Cardiac septum (tissue), 1 donor: ENCODE results near the gene TMEM41A. TPM values are rescaled to one million over a fixed set of nuclear protein-coding genes. Genes with fewer than 3 reads are reported as not detected.

Experiments
- DNase-seq: peaks from one replicate; pipeline ENCODE4 v3.0.0-alpha.2; 2020; ENCODE audit warnings: low spot score
- intact Hi-C: fragments of 100-400 bp; cut with DNase I; formaldehyde crosslinking; loops from one replicate; pipeline ENCODE4 v1.14.0; 2022
- long read RNA-seq: library from polyadenylated mRNA; unstranded; transcript quantifications from one replicate; pipeline ENCODE4 v2.0.0, GENCODE V29; 2021
- total RNA-seq: library from RNA; stranded (reverse); fragmentation: NEBNext Ultra II Directional; extraction: Animal tissue kit (Norgen Biotek cat#: 25700); gene quantifications from one replicate; pipeline ENCODE4 v1.2.1, GENCODE V29; 2021
- donor health status: DM: no; HTN: no; CAD: no.

Gene TMEM41A
- total RNA-seq: 8.0 TPM
- long read RNA-seq, transcript TMEM41A-203 (5 exons, 2,827 nt): major isoform, 14 of 16 reads
- long read RNA-seq, partial matches to known transcripts: 0 of 16 reads
- long read RNA-seq, other reads (novel, unspliced or antisense): 2 of 16 reads

GRCh38 chr3:185498503-185499396, at the start of gene TMEM41A:
Gene TMEM41A (minus strand): TSS chr3:185499035. CDS start chr3:185498961, 74 bp downstream.
- intact Hi-C loops: loop anchor here (2.0 to 5.0 kb wide), 3 partner anchors 59 to 136 kb away; partner anchors contain the start of genes MAP3K13 and SENP2
- DNase-seq: peak; percentile 97

- intact Hi-C loops: no loop called here
- peak; percentile 7 for DNase-seq
These were observed 41.9 kb upstream of the TMEM41A start for GRCh38 chr3:185540695-185541094.

- intact Hi-C loops: no loop called here
- no peak for DNase-seq
These were observed 41.1 kb upstream of the TMEM41A start for GRCh38 chr3:185539934-185540333.

- DNase-seq: peak; percentile 65
- intact Hi-C loops: no loop called here
These were observed 38.6 kb upstream of the TMEM41A start for GRCh38 chr3:185537369-185537970.

- no peak for DNase-seq
- intact Hi-C loops: no loop called here
These were observed 35.7 kb upstream of the TMEM41A start for GRCh38 chr3:185534511-185534910.

- DNase-seq: no peak
- intact Hi-C loops: no loop called here
These were observed 34.1 kb upstream of the TMEM41A start for GRCh38 chr3:185532901-185533300.

- no peak for DNase-seq
- intact Hi-C loops: no loop called here
These were observed 32.0 kb upstream of the TMEM41A start for GRCh38 chr3:185530856-185531255.

GRCh38 chr3:185528532-185528931, 29.7 kb upstream of the TMEM41A start:
- intact Hi-C loops: no loop called here
- DNase-seq: no peak

- no peak for DNase-seq
- intact Hi-C loops: no loop called here
These were observed 28.5 kb upstream of the TMEM41A start for GRCh38 chr3:185527364-185527763.

- intact Hi-C loops: no loop called here
- DNase-seq: no peak
These were observed 27.6 kb upstream of the TMEM41A start for GRCh38 chr3:185526349-185526951.

- DNase-seq: no peak
- intact Hi-C loops: no loop called here
These were observed 22.7 kb upstream of the TMEM41A start for GRCh38 chr3:185521349-185522138.

GRCh38 chr3:185519021-185519420, 20.2 kb upstream of the TMEM41A start:
- intact Hi-C loops: no loop called here
- DNase-seq: no peak

GRCh38 chr3:185517387-185518130, 18.7 kb upstream of the TMEM41A start:
- no peak for DNase-seq
- intact Hi-C loops: no loop called here

- intact Hi-C loops: no loop called here
These were observed 12.9 kb upstream of the TMEM41A start for GRCh38 chr3:185511711-185512110.

GRCh38 chr3:185508335-185508991, 9.6 kb upstream of the TMEM41A start:
- DNase-seq: no peak
- intact Hi-C loops: no loop called here

More at GRCh38 chr3:185511711-185512110, 12.9 kb upstream of the TMEM41A start:
- no peak for DNase-seq

GRCh38 chr3:185507883-185508282, 9.0 kb upstream of the TMEM41A start:
- no peak for DNase-seq
- intact Hi-C loops: no loop called here

- intact Hi-C loops: no loop called here
- no peak for DNase-seq
These were observed 5.8 kb upstream of the TMEM41A start for GRCh38 chr3:185504636-185505035.

GRCh38 chr3:185503521-185503920, 4.7 kb upstream of the TMEM41A start:
- intact Hi-C loops: no loop called here
- DNase-seq: no peak
